ENCODE results near the gene MYO9B. TPM values are rescaled to one million over a fixed set of nuclear protein-coding genes. Genes with fewer than 3 reads are reported as not detected.
"Not testable (repeated sequence)": the region's sequence is repeated elsewhere in the genome, so short reads cannot be mapped to it uniquely, and the experiment has no call there.

The MYO9B gene
- total RNA-seq, 1 experiment from 2014 or later: 22.0 TPM

- DNase-seq (ENCODE audit: low spot score): no peak
- in situ Hi-C loops (cut with HindIII; ENCODE audit: low sequenced_read_pairs): no loop called here
Measured at GRCh38 chr19:17086120-17086519, 10.5 kb downstream of the MYO9B start.

DNA sequence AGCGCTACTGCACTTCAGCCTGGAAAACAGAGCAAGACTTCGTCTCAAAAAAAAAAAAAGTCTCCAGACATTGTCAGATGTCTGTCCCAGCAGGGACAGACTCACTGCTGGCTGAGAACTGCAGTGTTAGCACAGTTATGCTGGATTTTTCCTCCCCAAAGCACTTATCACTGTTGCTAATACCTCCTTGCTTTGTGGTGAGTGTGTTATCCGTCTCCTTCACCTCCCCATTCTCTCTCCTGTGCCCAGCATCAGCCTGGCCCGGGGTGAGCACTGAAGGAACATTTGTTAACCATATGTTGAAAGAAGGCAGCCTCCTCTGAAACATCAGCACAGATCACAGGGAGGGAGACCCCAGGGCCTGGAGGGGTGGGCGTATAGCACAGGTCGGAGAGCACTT is 11.3 kb downstream of the MYO9B start:
- in situ Hi-C loops (cut with HindIII; ENCODE audit: low sequenced_read_pairs): no loop called here
- DNase-seq (ENCODE audit: low spot score): no peak

GRCh38 chr19:17088552-17088951 is 13.0 kb downstream of the MYO9B start:
- no peak for DNase-seq (ENCODE audit: low spot score)
- in situ Hi-C loops (cut with HindIII; ENCODE audit: low sequenced_read_pairs): no loop called here

DNA sequence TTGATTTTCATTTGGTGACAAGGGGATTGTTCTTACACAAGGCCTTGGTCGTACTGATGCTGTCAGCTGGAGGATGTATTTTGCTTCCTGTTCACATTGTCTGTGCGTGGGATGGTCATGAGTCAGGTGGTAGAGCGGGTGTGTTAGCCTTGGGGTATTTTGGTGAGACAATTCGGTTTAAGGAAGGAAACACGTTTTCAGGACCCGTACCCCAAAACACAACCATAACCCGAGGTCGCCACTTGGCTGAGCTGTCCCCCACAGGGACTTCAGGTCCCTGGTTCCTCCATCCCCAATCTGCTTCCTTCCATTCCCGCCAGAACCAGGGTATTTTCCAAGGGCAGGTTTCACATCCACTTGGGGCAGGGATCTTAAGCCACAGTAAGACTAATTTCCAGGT is 15.0 kb downstream of the MYO9B start:
- DNase-seq (ENCODE audit: low spot score): no peak
- in situ Hi-C loops (cut with HindIII; ENCODE audit: low sequenced_read_pairs): no loop called here

- in situ Hi-C loops (cut with HindIII; ENCODE audit: low sequenced_read_pairs): no loop called here
- DNase-seq (ENCODE audit: low spot score): no peak
Measured at GRCh38 chr19:17091758-17092333, 16.3 kb downstream of the MYO9B start.

GRCh38 chr19:17092696-17093095 is 17.1 kb downstream of the MYO9B start:
- DNase-seq (ENCODE audit: low spot score): no peak
- in situ Hi-C loops (cut with HindIII; ENCODE audit: low sequenced_read_pairs): no loop called here

GRCh38 chr19:17094694-17095093 is 19.1 kb downstream of the MYO9B start:
- in situ Hi-C loops (cut with HindIII; ENCODE audit: low sequenced_read_pairs); DNase-seq (ENCODE audit: low spot score): not testable (repeated sequence)

DNA sequence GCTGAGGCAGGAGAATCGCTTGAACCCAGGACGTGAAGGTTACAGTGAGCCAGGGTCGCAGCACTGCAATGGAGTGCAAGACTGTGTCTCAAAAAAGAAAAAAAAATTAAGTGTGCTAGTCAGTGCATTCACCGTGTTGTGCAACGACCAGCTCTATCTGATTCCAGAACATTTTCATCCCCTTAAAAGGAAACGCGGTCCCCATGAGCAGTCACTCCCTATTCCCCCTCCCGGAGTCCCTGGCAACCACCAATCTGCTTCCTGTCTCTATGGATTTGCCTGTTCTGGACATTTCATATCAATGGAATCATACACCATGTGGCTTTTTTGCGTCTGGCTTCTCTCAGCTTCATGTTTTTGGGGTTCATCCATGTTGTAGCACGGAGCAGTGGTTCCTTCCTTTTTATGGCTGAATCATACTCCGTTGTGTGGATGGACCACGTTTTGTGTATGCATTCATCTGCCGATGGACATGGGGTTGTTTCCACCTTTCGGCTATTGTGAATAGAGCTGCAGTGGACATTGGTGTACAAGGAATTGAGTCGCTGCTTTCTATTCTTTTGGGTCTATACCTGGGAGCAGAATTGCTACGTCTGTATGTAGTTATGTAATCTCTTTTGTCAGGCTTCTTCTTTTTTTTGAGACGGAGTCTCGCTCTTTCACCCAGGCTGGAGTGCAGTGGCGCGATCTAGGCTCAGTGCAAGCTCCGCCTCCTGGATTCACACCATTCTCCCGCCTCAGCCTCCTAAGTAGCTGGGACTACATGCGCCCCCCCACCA is 19.8 kb downstream of the MYO9B start:
- in situ Hi-C loops (cut with HindIII; ENCODE audit: low sequenced_read_pairs): no loop called here
- DNase-seq (ENCODE audit: low spot score): no peak

- in situ Hi-C loops (cut with HindIII; ENCODE audit: low sequenced_read_pairs): no loop called here
- no peak for DNase-seq (ENCODE audit: low spot score)
Measured at GRCh38 chr19:17097593-17098126, 22.1 kb downstream of the MYO9B start.

- no peak for DNase-seq (ENCODE audit: low spot score)
- in situ Hi-C loops (cut with HindIII; ENCODE audit: low sequenced_read_pairs): no loop called here
Measured at GRCh38 chr19:17098326-17098725, 22.7 kb downstream of the MYO9B start.

DNA sequence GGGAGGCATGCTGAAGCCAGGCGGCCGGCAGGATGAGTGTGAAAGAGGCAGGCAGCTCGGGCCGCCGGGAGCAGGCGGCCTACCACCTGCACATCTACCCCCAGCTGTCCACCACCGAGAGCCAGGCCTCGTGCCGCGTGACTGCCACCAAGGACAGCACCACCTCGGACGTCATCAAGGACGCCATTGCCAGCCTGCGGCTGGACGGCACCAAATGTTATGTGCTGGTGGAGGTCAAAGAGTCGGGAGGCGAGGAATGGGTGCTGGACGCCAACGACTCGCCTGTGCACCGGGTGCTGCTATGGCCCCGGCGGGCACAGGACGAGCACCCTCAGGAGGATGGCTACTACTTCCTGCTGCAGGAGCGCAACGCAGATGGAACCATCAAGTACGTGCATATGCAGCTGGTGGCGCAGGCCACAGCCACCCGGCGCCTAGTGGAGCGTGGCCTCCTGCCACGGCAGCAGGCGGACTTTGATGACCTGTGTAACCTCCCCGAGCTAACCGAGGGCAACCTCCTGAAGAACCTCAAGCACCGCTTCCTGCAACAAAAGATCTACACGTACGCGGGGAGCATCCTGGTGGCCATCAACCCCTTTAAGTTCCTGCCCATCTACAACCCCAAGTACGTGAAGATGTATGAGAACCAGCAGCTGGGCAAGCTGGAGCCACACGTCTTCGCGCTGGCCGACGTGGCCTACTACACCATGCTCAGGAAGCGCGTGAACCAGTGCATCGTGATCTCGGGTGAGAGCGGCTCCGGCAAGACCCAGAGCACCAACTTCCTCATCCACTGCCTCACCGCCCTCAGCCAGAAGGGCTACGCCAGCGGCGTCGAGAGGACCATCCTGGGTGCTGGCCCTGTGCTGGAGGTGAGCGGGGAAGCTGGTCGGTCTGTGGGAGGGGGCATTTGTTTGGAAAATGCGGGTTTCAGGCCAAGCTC is 26.4 kb downstream of the MYO9B start:
- no peak for DNase-seq (ENCODE audit: low spot score)

GRCh38 chr19:17103177-17103576 is 27.6 kb downstream of the MYO9B start:
- DNase-seq (ENCODE audit: low spot score): no peak
- in situ Hi-C loops (cut with HindIII; ENCODE audit: low sequenced_read_pairs): no loop called here

More for the DNA sequence above, 26.4 kb downstream of the MYO9B start:
- in situ Hi-C loops (cut with HindIII; ENCODE audit: low sequenced_read_pairs): no loop called here

GRCh38 chr19:17104679-17105078 is 29.1 kb downstream of the MYO9B start:
- no peak for DNase-seq (ENCODE audit: low spot score)

GRCh38 chr19:17105556-17105955 is 30.0 kb downstream of the MYO9B start:
- in situ Hi-C loops (cut with HindIII; ENCODE audit: low sequenced_read_pairs): no loop called here
- no peak for DNase-seq (ENCODE audit: low spot score)

More at GRCh38 chr19:17104679-17105078, 29.1 kb downstream of the MYO9B start:
- in situ Hi-C loops (cut with HindIII; ENCODE audit: low sequenced_read_pairs): no loop called here

GRCh38 chr19:17106964-17107363 is 31.4 kb downstream of the MYO9B start:
- in situ Hi-C loops (cut with HindIII; ENCODE audit: low sequenced_read_pairs); DNase-seq (ENCODE audit: low spot score): not testable (repeated sequence)

DNA sequence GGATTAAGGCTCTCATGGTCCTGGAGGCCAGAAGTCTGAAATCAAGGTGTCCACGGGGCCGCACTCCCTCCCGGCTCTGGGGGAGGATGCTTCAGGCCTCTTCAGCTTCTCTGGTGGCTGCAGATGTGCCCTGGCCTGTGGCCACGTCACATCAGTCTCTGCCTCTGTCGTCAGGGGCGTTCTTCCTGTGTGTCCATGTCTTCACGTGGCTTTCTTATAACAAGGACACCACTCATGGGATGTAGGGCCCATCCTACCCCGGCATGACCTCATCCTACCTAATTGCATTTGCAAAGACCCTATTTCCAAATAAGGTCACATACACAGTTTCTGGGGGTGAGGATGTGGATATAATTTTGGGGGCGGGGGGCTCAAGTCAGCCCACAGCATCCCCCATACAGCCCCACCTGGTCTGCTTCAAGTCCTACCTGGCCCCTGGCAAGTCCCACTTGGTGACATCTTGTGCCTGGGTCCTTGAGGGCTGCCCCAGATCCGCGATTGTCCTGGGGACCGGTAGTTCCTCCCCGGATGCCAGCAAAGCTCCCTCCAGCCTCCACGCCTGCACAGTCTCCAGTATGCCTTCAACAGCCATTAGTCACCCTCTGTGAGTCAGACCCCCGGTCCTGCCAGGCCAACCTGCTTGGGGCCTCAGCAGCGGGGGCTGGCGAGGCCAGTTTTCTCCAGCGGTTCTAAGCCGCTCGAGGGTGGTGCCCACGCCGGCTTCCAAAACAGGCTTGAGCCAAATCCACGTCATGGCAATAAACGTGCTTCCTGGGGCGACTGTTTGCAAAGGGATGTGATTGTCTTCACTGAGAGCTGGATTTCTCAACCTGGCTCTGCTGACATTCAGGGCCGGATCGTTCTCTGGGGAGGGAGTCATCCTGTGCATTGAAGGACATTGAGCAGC is 32.2 kb downstream of the MYO9B start:
- DNase-seq (ENCODE audit: low spot score): peak; percentile 23
- in situ Hi-C loops (cut with HindIII; ENCODE audit: low sequenced_read_pairs): no loop called here

DNA sequence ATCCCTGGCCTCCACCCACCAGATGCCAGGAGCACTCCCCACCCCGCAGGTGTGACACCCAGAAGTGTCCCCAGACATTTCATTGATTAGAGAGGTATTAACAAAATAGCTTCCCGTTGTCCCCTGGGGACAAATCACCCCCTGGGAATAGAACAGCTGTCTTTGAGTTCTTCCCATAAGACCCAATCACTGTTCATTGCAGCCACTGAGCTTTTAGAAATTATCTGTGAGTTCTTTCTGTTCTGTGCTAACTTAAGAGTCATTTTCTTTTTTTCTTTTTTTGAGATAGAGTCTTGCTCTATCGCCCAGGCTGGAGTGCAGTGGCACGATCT is 32.8 kb downstream of the MYO9B start:
- DNase-seq (ENCODE audit: low spot score): no peak
- in situ Hi-C loops (cut with HindIII; ENCODE audit: low sequenced_read_pairs): no loop called here

DNA sequence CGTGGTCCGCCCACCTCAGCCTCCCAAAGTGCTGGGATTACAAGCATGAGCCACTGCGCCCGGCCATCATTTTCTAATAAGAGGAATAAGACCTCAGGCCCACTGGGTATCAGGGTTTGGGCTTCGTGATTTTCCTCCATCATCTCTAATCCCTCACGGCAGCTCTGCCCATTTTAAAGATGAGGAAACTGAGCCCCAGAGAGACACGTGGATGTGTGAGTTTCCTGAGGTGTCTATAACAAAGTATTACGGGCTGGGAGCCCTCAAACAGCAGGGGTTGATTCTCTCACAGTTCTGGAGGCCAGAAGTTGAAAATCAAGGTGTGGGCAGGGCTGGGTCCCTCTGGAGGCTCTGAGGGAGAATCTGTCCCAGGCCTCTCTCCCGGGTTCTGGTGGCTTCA is 33.7 kb downstream of the MYO9B start:
- no peak for DNase-seq (ENCODE audit: low spot score)
- in situ Hi-C loops (cut with HindIII; ENCODE audit: low sequenced_read_pairs): no loop called here

Measured in G401 (cell line).